Astrocyte (in vitro differentiated cells and primary cell): ENCODE results near the gene EXOC4.
"Not testable (repeated sequence)": the region's sequence is repeated elsewhere in the genome, so short reads cannot be mapped to it uniquely, and the experiment has no call there.

Experiments used
- EZH2 ChIP-seq: IDR thresholded peaks from 2 replicates; pipeline ENCODE4 v1.6.1; 2012; ENCODE audit warnings: mild to moderate bottlenecking, low read length, inconsistent platforms; ENCODE audit not compliant: insufficient read depth
- TF ChIP-seq, protein P1 (sequence below): IDR thresholded peaks from 2 replicates; pipeline ENCODE4 v1.5.1; 2011; ENCODE audit warnings: low read depth, mild to moderate bottlenecking, inconsistent platforms, low read length, moderate library complexity; ENCODE audit not compliant: insufficient read depth

- TF ChIP-seq, protein P1, sequence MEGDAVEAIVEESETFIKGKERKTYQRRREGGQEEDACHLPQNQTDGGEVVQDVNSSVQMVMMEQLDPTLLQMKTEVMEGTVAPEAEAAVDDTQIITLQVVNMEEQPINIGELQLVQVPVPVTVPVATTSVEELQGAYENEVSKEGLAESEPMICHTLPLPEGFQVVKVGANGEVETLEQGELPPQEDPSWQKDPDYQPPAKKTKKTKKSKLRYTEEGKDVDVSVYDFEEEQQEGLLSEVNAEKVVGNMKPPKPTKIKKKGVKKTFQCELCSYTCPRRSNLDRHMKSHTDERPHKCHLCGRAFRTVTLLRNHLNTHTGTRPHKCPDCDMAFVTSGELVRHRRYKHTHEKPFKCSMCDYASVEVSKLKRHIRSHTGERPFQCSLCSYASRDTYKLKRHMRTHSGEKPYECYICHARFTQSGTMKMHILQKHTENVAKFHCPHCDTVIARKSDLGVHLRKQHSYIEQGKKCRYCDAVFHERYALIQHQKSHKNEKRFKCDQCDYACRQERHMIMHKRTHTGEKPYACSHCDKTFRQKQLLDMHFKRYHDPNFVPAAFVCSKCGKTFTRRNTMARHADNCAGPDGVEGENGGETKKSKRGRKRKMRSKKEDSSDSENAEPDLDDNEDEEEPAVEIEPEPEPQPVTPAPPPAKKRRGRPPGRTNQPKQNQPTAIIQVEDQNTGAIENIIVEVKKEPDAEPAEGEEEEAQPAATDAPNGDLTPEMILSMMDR: not testable (repeated sequence)
- TF ChIP-seq EZH2: not testable (repeated sequence)
Observed at GRCh38 chr7:133779538-133779937, 526.7 kb downstream of the EXOC4 start.
